HG02623 (cell line): ENCODE data around the gene PXDC1.
"Not testable (repeated sequence)": the region's sequence is repeated elsewhere in the genome, so short reads cannot be mapped to it uniquely, and the experiment has no call there.

Source experiments
- ATAC-seq: cut with Tn5 transposase; IDR thresholded peaks from one replicate; pipeline ENCODE4 v1.9.1; 2021; ENCODE audit warnings: moderate library complexity; ENCODE audit not compliant: unreplicated experiment

PXDC1 gene

GRCh38 chr6:3782876-3783832, 31.6 kb upstream of the PXDC1 start:
- no peak for ATAC-seq

GRCh38 chr6:3781504-3781903, 30.0 kb upstream of the PXDC1 start:
- ATAC-seq, result no peak

- no peak for ATAC-seq
These were observed 28.0 kb upstream of the PXDC1 start for GRCh38 chr6:3779574-3779849.

- no peak for ATAC-seq
These were observed 27.4 kb upstream of the PXDC1 start for GRCh38 chr6:3778701-3779573.

- ATAC-seq, result no peak
These were observed 26.4 kb upstream of the PXDC1 start for GRCh38 chr6:3777730-3778461.

- ATAC-seq, result no peak
These were observed 25.5 kb upstream of the PXDC1 start for GRCh38 chr6:3776881-3777507.

- no peak for ATAC-seq
These were observed 24.3 kb upstream of the PXDC1 start for GRCh38 chr6:3775847-3776246.

- ATAC-seq, result no peak
These were observed 23.9 kb upstream of the PXDC1 start for GRCh38 chr6:3775386-3775785.

- no peak for ATAC-seq
These were observed 22.3 kb upstream of the PXDC1 start for GRCh38 chr6:3773678-3774298.

- ATAC-seq, result not testable (repeated sequence)
These were observed 20.9 kb upstream of the PXDC1 start for GRCh38 chr6:3772127-3772999.

- no peak for ATAC-seq
These were observed 20.0 kb upstream of the PXDC1 start for GRCh38 chr6:3771407-3772011.

- ATAC-seq, result no peak
These were observed 18.7 kb upstream of the PXDC1 start for GRCh38 chr6:3770023-3770720.

- no peak for ATAC-seq
These were observed 18.1 kb upstream of the PXDC1 start for GRCh38 chr6:3769610-3770009.

- ATAC-seq, result no peak
These were observed 17.0 kb upstream of the PXDC1 start for GRCh38 chr6:3768502-3768901.

GRCh38 chr6:3767483-3767882, 16.0 kb upstream of the PXDC1 start:
- ATAC-seq, result not testable (repeated sequence)

- ATAC-seq, result no peak
These were observed 14.7 kb upstream of the PXDC1 start for GRCh38 chr6:3766214-3766613.

GRCh38 chr6:3765415-3765814, 13.9 kb upstream of the PXDC1 start:
- no peak for ATAC-seq

- ATAC-seq, result no peak
These were observed 13.2 kb upstream of the PXDC1 start for GRCh38 chr6:3764516-3765335.
